Epithelial cell of proximal tubule (primary cell): ENCODE results near the gene CKS2. TPM values are rescaled to one million over a fixed set of nuclear protein-coding genes. Genes with fewer than 3 reads are reported as not detected.
A peak's percentile ranks its signal among the peaks of the same experiment; 100 is the strongest.

ENCODE experiments used
- DNase-seq: peaks from one replicate; pipeline ENCODE4 v3.0.0-alpha.2; 2011; ENCODE audit warnings: low read depth
- H3K4me3 ChIP-seq: 2 replicates; pipeline ENCODE4 v1.5.1; 2011; ENCODE audit warnings: low read depth, mild to moderate bottlenecking, low read length
- CTCF ChIP-seq: conservative IDR thresholded peaks from 2 replicates; pipeline ENCODE4 v1.5.1; 2012; ENCODE audit warnings: low read depth, mild to moderate bottlenecking, low read length
- total RNA-seq: library from RNA; depleted of rRNA; stranded (reverse); fragments of >200 nt; gene quantifications from 2 replicates; pipeline ENCODE4 v1.2.3, GENCODE V29; 2015

CKS2 gene
- total RNA-seq, 1 donor from 2014 or later, result 414 TPM

GRCh38 chr9:89304020-89304833, 6.8 kb upstream of the CKS2 start:
- DNase-seq, result no peak
- TF ChIP-seq CTCF, result no peak
- no peak overlapping the region for H3K4me3 ChIP-seq

GRCh38 chr9:89304834-89305188, 6.2 kb upstream of the CKS2 start:
- DNase-seq, result no peak
- TF ChIP-seq CTCF, result no peak
- no peak overlapping the region for H3K4me3 ChIP-seq

- no peak for DNase-seq
- TF ChIP-seq CTCF, result no peak
- no peak overlapping the region for H3K4me3 ChIP-seq
Observed at GRCh38 chr9:89305868-89306267, 5.1 kb upstream of the CKS2 start.

GRCh38 chr9:89309166-89309565, 1.8 kb upstream of the CKS2 start:
- no peak for DNase-seq
- no peak for TF ChIP-seq CTCF
- no peak overlapping the region for H3K4me3 ChIP-seq

- no peak for TF ChIP-seq CTCF
- DNase-seq, result no peak
- peak overlapping the region; percentile 73 for H3K4me3 ChIP-seq
Observed at GRCh38 chr9:89309608-89310474, 1.2 kb upstream of the CKS2 start.

GRCh38 chr9:89311346-89312221, 589 bp downstream of the CKS2 start:
- no peak for TF ChIP-seq CTCF
- no peak for DNase-seq
- H3K4me3 ChIP-seq, result peak overlapping the region; percentile 82
